Posterior vena cava (tissue), 2 donors: ENCODE data around the gene FTCD. TPM values are rescaled to one million over a fixed set of nuclear protein-coding genes. Genes with fewer than 3 reads are reported as not detected.

Experiments
- DNase-seq: peaks from one replicate; pipeline ENCODE4 v3.0.0-alpha.2; 2020; ENCODE audit warnings: low spot score
- intact Hi-C, 2 donors: fragments of 100-400 bp; cut with DNase I; formaldehyde crosslinking; loops; one replicate each; pipeline versions ENCODE4 v1.14.1 to v1.14.2; 2022 to 2023
- total RNA-seq, 2 donors: library from RNA; stranded (reverse); fragmentation: NEBNext Ultra II Directional; extraction: Animal tissue kit (Norgen Biotek cat#: 25700); gene quantifications; one replicate each; pipeline ENCODE4 v1.2.1, GENCODE V29; 2021
- donor health status: DM: yes; HTN: yes; CAD: no.
- donor health status: DM: yes; HTN: yes; CAD: no.

Gene FTCD
- total RNA-seq, 2 donors from 2014 or later: 0.29 to 1.2 TPM

GRCh38 chr21:46119637-46120271 is 35.6 kb downstream of the FTCD start:
- peak; percentile 79 for DNase-seq
- intact Hi-C loops: loop anchor here in 1 of 2 donors (5.0 kb wide), 1 partner anchor 127 kb away; no protein-coding TSS in a partner anchor

GRCh38 chr21:46119144-46119636 is 36.2 kb downstream of the FTCD start:
- intact Hi-C loops: loop anchor here in 1 of 2 donors (5.0 kb wide), 1 partner anchor 127 kb away; no protein-coding TSS in a partner anchor
- DNase-seq: no peak

GRCh38 chr21:46118316-46119143 is 36.8 kb downstream of the FTCD start:
- intact Hi-C loops: loop anchor here in 1 of 2 donors (5.0 kb wide), 1 partner anchor 126 kb away; no protein-coding TSS in a partner anchor
- DNase-seq: peak; percentile 82

GRCh38 chr21:46117586-46118315 is 37.6 kb downstream of the FTCD start:
- intact Hi-C loops: loop anchor here in 1 of 2 donors (5.0 kb wide), 1 partner anchor 125 kb away; no protein-coding TSS in a partner anchor
- DNase-seq: peak; percentile 68

GRCh38 chr21:46116776-46117585 is 38.4 kb downstream of the FTCD start:
- peak; percentile 71 for DNase-seq
- intact Hi-C loops: loop anchor here in 1 of 2 donors (5.0 kb wide), 1 partner anchor 125 kb away; no protein-coding TSS in a partner anchor

- intact Hi-C loops: loop anchor here in 1 of 2 donors (5.0 kb wide), 1 partner anchor 124 kb away; no protein-coding TSS in a partner anchor
- DNase-seq: peak; percentile 75
Observed at GRCh38 chr21:46116189-46116775, 39.1 kb downstream of the FTCD start.

- intact Hi-C loops: loop anchor here in 1 of 2 donors (5.0 kb wide), 1 partner anchor 123 kb away; no protein-coding TSS in a partner anchor
- peak; percentile 61 for DNase-seq
Observed at GRCh38 chr21:46115441-46116188, 39.8 kb downstream of the FTCD start.

- intact Hi-C loops: loop anchor here in 1 of 2 donors (5.0 kb wide), 1 partner anchor 123 kb away; no protein-coding TSS in a partner anchor
- peak; percentile 50 for DNase-seq
Observed at GRCh38 chr21:46114963-46115362, 40.4 kb downstream of the FTCD start.

- intact Hi-C loops: no loop called here
- DNase-seq: peak; percentile 65
Observed at GRCh38 chr21:46113497-46114176, 41.7 kb downstream of the FTCD start.

GRCh38 chr21:46112725-46113215 is 42.6 kb downstream of the FTCD start:
- intact Hi-C loops: no loop called here
- peak; percentile 70 for DNase-seq

- intact Hi-C loops: no loop called here
- DNase-seq: peak; percentile 81
Observed at GRCh38 chr21:46111857-46112724, 43.3 kb downstream of the FTCD start.

GRCh38 chr21:46111193-46111571 is 44.2 kb downstream of the FTCD start:
- intact Hi-C loops: no loop called here
- peak; percentile 61 for DNase-seq

- peak; percentile 78 for DNase-seq
- intact Hi-C loops: no loop called here
Observed at GRCh38 chr21:46110499-46111192, 44.7 kb downstream of the FTCD start.

- DNase-seq: peak; percentile 59
- intact Hi-C loops: no loop called here
Observed at GRCh38 chr21:46109313-46110221, 45.8 kb downstream of the FTCD start.
